WTC11 (cell line): ENCODE results near the gene SHISA6. TPM values are rescaled to one million over a fixed set of nuclear protein-coding genes. Genes with fewer than 3 reads are reported as not detected.

ENCODE experiments used
- ATAC-seq: fragments of 200-7000 bp; cut with Tn5 transposase; 2 replicates; pipeline ENCODE4 v1.10.0; 2021; ENCODE audit warnings: mild to moderate bottlenecking, moderate library complexity
- CTCF ChIA-PET: fragments of 300-600 bp; sonication (Branson Sonifier 250); formaldehyde crosslinking; loops from one replicate; lab custom pipeline; 2021; ENCODE audit warnings: antibody characterized with exemption; lab: Charles Lee
- POLR2A ChIA-PET: fragments of 350-600 bp; sonication (Branson Sonifier 250); formaldehyde crosslinking; loops from one replicate; lab custom pipeline; 2021; ENCODE audit warnings: antibody characterized with exemption; lab: Charles Lee
- DNase-seq: peaks from one replicate; pipeline ENCODE4 v3.0.0; 2021; ENCODE audit warnings: low spot score
- H3K27ac Mint-ChIP-seq: 2 replicates; pipeline ENCODE4 v1.8.0; 2021; ENCODE audit warnings: mixed read lengths
- H3K27me3 Mint-ChIP-seq: 2 replicates; pipeline ENCODE4 v1.8.0; 2021; ENCODE audit warnings: low read depth, mild to moderate bottlenecking, moderate library complexity, mixed read lengths
- H3K36me3 Mint-ChIP-seq: 2 replicates; pipeline ENCODE4 v1.8.0; 2021; ENCODE audit warnings: mixed read lengths
- H3K4me1 Mint-ChIP-seq: 2 replicates; pipeline ENCODE4 v1.8.0; 2022; ENCODE audit warnings: mixed read lengths
- H3K4me3 Mint-ChIP-seq: 2 replicates; pipeline ENCODE4 v1.8.0; 2021; ENCODE audit warnings: mild to moderate bottlenecking, moderate library complexity, mixed read lengths
- H3K9me3 Mint-ChIP-seq: 2 replicates; pipeline ENCODE4 v1.8.0; 2021; ENCODE audit warnings: mixed read lengths
- ATF1 ChIP-seq: sonication (generic); formaldehyde crosslinking; IDR thresholded peaks from 2 replicates; pipeline ENCODE4 v1.8.1; 2023; ENCODE audit warnings: mild to moderate bottlenecking, moderate library complexity, missing genetic modification reagents
- ATF2 ChIP-seq: sonication (generic); formaldehyde crosslinking; IDR thresholded peaks from 2 replicates; pipeline ENCODE4 v1.8.1; 2022; ENCODE audit warnings: low read depth, missing genetic modification reagents, borderline replicate concordance
- ATF6 ChIP-seq: sonication (generic); formaldehyde crosslinking; IDR thresholded peaks from 2 replicates; pipeline ENCODE4 v1.8.1; 2023; ENCODE audit warnings: mild to moderate bottlenecking, missing genetic modification reagents
- SMAD4 ChIP-seq: sonication (generic); formaldehyde crosslinking; IDR thresholded peaks from 2 replicates; pipeline ENCODE4 v1.8.0; 2022; ENCODE audit warnings: mild to moderate bottlenecking, missing genetic modification reagents
- TEAD4 ChIP-seq: sonication (generic); formaldehyde crosslinking; IDR thresholded peaks from 2 replicates; pipeline ENCODE4 v1.8.0; 2022; ENCODE audit warnings: mild to moderate bottlenecking, missing genetic modification reagents
- TP53 ChIP-seq: sonication (generic); formaldehyde crosslinking; IDR thresholded peaks from 2 replicates; pipeline ENCODE4 v1.8.1; 2023; ENCODE audit warnings: mild to moderate bottlenecking, missing genetic modification reagents
- USF1 ChIP-seq: sonication (generic); formaldehyde crosslinking; IDR thresholded peaks from 2 replicates; pipeline ENCODE4 v1.8.0; 2022; ENCODE audit warnings: mild to moderate bottlenecking, missing genetic modification reagents
- ZNF232 ChIP-seq: sonication (generic); formaldehyde crosslinking; IDR thresholded peaks from 2 replicates; pipeline ENCODE4 v1.8.0; 2022; ENCODE audit warnings: mild to moderate bottlenecking, missing genetic modification reagents
- ZNF396 ChIP-seq: fragments of 250-450 bp; sonication (Bioruptor Pico); IDR thresholded peaks from 2 replicates; pipeline ENCODE4 v1.8.0; 2021; ENCODE audit warnings: mild to moderate bottlenecking, moderate library complexity, borderline replicate concordance
- ZNF416 ChIP-seq: fragments of 250-450 bp; sonication (Bioruptor Pico); IDR thresholded peaks from 2 replicates; pipeline ENCODE4 v1.9.0; 2021; ENCODE audit warnings: mild to moderate bottlenecking, inconsistent platforms
- total RNA-seq: library from RNA; stranded (reverse); gene quantifications from 3 replicates; pipeline ENCODE4 v1.2.3, GENCODE V29; 2021
- TF ChIP-seq, protein P1 (sequence below): sonication (generic); formaldehyde crosslinking; IDR thresholded peaks from 2 replicates; pipeline ENCODE4 v1.8.0; 2022; ENCODE audit warnings: missing genetic modification reagents
- TF ChIP-seq, protein P2 (sequence below): sonication (generic); formaldehyde crosslinking; IDR thresholded peaks from 2 replicates; pipeline ENCODE4 v1.8.1; 2023; ENCODE audit warnings: mild to moderate bottlenecking, missing genetic modification reagents, moderate library complexity
- TF ChIP-seq, protein P3 (sequence below): sonication (generic); formaldehyde crosslinking; IDR thresholded peaks from 2 replicates; pipeline ENCODE4 v1.8.0; 2022; ENCODE audit warnings: mild to moderate bottlenecking, missing genetic modification reagents
- TF ChIP-seq, protein P4 (sequence below): fragments of 250-450 bp; sonication (Bioruptor Pico); IDR thresholded peaks from 2 replicates; pipeline ENCODE4 v1.9.0; 2021; ENCODE audit warnings: mild to moderate bottlenecking

The SHISA6 gene
- total RNA-seq, 1 experiment from 2014 or later, result 1.1 TPM

DNA sequence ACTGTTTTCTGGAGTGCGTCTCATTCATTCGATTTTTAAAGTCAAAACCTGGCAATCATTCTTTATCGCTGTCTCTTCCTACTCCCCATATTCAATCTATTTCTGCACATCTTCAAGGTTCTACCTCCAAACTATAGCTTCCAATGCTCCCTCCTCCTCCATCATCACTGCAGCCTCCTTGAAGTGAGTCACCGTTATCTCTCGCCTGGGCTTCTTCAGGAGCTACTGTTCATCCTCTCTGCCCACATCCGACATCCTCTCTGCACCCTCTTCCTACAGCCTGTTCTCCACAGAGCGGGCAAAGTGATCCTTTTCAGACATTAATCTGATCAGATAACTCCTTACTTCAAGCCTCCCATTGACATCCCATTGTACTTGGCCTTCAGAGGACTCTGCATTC, 213.1 kb downstream of the SHISA6 start (continued):
- TF ChIP-seq, protein P1, sequence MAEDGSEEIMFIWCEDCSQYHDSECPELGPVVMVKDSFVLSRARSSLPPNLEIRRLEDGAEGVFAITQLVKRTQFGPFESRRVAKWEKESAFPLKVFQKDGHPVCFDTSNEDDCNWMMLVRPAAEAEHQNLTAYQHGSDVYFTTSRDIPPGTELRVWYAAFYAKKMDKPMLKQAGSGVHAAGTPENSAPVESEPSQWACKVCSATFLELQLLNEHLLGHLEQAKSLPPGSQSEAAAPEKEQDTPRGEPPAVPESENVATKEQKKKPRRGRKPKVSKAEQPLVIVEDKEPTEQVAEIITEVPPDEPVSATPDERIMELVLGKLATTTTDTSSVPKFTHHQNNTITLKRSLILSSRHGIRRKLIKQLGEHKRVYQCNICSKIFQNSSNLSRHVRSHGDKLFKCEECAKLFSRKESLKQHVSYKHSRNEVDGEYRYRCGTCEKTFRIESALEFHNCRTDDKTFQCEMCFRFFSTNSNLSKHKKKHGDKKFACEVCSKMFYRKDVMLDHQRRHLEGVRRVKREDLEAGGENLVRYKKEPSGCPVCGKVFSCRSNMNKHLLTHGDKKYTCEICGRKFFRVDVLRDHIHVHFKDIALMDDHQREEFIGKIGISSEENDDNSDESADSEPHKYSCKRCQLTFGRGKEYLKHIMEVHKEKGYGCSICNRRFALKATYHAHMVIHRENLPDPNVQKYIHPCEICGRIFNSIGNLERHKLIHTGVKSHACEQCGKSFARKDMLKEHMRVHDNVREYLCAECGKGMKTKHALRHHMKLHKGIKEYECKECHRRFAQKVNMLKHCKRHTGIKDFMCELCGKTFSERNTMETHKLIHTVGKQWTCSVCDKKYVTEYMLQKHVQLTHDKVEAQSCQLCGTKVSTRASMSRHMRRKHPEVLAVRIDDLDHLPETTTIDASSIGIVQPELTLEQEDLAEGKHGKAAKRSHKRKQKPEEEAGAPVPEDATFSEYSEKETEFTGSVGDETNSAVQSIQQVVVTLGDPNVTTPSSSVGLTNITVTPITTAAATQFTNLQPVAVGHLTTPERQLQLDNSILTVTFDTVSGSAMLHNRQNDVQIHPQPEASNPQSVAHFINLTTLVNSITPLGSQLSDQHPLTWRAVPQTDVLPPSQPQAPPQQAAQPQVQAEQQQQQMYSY (CRISPR knock-in tag), result no peak
- TF ChIP-seq USF1 (CRISPR knock-in tag) (no peak), SMAD4 (CRISPR knock-in tag) (no peak)
- TF ChIP-seq, protein P2, sequence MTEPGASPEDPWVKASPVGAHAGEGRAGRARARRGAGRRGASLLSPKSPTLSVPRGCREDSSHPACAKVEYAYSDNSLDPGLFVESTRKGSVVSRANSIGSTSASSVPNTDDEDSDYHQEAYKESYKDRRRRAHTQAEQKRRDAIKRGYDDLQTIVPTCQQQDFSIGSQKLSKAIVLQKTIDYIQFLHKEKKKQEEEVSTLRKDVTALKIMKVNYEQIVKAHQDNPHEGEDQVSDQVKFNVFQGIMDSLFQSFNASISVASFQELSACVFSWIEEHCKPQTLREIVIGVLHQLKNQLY (CRISPR knock-in tag), result no peak

DNA sequence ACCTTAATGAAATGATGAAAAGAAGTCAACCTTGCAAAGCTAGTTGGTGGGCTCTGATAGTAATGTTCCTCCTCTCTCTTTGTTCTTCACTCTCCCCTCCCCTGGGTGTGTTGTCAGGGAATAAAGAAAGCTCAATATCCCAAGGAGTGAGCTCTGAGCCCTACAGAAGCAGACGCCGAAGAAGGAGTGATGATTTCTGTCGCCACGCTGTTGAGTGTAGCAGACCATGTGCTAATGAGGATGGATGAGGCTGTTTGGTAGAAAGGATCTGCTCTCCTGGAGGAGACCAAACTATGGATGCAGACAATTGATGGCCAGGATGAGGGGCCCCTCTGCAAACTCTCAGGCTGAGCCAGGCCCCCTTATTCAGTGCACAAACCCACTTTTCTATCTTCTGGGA, 217.3 kb downstream of the SHISA6 start:
- DNase-seq (no peak), ATAC-seq (no peak)
- H3K27ac Mint-ChIP-seq, result no peak overlapping the region
- TF ChIP-seq, protein P3, sequence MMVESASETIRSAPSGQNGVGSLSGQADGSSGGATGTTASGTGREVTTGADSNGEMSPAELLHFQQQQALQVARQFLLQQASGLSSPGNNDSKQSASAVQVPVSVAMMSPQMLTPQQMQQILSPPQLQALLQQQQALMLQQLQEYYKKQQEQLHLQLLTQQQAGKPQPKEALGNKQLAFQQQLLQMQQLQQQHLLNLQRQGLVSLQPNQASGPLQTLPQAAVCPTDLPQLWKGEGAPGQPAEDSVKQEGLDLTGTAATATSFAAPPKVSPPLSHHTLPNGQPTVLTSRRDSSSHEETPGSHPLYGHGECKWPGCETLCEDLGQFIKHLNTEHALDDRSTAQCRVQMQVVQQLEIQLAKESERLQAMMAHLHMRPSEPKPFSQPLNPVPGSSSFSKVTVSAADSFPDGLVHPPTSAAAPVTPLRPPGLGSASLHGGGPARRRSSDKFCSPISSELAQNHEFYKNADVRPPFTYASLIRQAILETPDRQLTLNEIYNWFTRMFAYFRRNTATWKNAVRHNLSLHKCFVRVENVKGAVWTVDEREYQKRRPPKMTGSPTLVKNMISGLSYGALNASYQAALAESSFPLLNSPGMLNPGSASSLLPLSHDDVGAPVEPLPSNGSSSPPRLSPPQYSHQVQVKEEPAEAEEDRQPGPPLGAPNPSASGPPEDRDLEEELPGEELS, result no peak
- TF ChIP-seq USF1 (CRISPR knock-in tag) (no peak), TP53 (CRISPR knock-in tag) (no peak), TEAD4 (CRISPR knock-in tag) (no peak), ATF1 (CRISPR knock-in tag) (no peak), ZNF396 (CRISPR knock-in tag) (no peak), ZNF232 (no peak)
- TF ChIP-seq, protein P4, sequence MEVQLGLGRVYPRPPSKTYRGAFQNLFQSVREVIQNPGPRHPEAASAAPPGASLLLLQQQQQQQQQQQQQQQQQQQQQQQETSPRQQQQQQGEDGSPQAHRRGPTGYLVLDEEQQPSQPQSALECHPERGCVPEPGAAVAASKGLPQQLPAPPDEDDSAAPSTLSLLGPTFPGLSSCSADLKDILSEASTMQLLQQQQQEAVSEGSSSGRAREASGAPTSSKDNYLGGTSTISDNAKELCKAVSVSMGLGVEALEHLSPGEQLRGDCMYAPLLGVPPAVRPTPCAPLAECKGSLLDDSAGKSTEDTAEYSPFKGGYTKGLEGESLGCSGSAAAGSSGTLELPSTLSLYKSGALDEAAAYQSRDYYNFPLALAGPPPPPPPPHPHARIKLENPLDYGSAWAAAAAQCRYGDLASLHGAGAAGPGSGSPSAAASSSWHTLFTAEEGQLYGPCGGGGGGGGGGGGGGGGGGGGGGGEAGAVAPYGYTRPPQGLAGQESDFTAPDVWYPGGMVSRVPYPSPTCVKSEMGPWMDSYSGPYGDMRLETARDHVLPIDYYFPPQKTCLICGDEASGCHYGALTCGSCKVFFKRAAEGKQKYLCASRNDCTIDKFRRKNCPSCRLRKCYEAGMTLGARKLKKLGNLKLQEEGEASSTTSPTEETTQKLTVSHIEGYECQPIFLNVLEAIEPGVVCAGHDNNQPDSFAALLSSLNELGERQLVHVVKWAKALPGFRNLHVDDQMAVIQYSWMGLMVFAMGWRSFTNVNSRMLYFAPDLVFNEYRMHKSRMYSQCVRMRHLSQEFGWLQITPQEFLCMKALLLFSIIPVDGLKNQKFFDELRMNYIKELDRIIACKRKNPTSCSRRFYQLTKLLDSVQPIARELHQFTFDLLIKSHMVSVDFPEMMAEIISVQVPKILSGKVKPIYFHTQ, result no peak
- ChIA-PET CTCF (no interaction called here), POLR2A (no interaction called here)
- H3K27me3 Mint-ChIP-seq, result peaks cover 12% of the 10 kb centered on the region
- H3K4me3 Mint-ChIP-seq, result no peak overlapping the region
- H3K36me3 Mint-ChIP-seq, result peaks cover 59% of the 10 kb centered on the region
- peaks cover 64% of the 10 kb centered on the region for H3K9me3 Mint-ChIP-seq
- H3K4me1 Mint-ChIP-seq, result no peaks in the 10 kb centered on the region

DNA sequence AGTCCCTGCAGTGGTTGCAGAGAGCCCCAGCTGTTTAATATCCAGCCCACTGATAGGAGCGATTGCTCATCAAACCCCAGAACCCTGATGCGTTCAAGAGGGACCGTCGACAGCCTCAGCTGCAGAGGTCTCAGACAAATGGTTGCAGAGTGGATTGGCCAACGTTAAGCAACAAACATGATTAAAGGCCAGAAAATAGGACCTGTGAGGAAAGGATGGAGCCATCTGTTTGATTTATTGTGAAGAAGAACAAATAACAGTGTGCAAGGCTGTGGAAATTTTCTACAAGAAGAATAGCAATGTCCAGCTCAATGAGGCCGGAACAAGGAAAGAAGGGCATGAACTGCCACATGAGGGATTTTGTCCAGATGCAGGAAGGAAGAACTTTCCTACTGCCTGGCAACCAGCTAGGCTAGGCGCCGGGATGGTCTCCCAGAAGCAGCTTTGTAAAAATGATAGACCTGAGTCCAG, 218.9 kb downstream of the SHISA6 start:
- Mint-ChIP-seq H3K4me3 (no peak overlapping the region), H3K4me1 (no peaks in the 10 kb centered on the region), H3K27ac (no peak overlapping the region), H3K27me3 (peaks cover 17% of the 10 kb centered on the region), H3K9me3 (peaks cover 62% of the 10 kb centered on the region), H3K36me3 (peaks cover 57% of the 10 kb centered on the region)
- POLR2A ChIA-PET, result no interaction called here
- DNase-seq (no peak), ATAC-seq (no peak)
- TF ChIP-seq, protein P3, result no peak
- TF ChIP-seq ZNF416 (no peak), ATF2 (CRISPR knock-in tag) (no peak), ATF6 (CRISPR knock-in tag) (no peak)
- CTCF ChIA-PET, result no interaction called here
